Activated naive CD8-positive, alpha-beta T cell treated with anti-CD3 and anti-CD28 coated beads for 36 hours (primary cell): ENCODE measurements around the gene BMAL1. TPM values are rescaled to one million over a fixed set of nuclear protein-coding genes. Genes with fewer than 3 reads are reported as not detected.

Experiments
- DNase-seq: peaks from one replicate; pipeline ENCODE4 v3.0.0; 2021
- H3K27ac Mint-ChIP-seq: one replicate; pipeline ENCODE4 v1.8.0; 2022; ENCODE audit warnings: mild to moderate bottlenecking, moderate library complexity, mixed read lengths
- H3K27me3 Mint-ChIP-seq: one replicate; pipeline ENCODE4 v1.8.0; 2022; ENCODE audit warnings: mild to moderate bottlenecking, mixed read lengths
- H3K36me3 Mint-ChIP-seq: one replicate; pipeline ENCODE4 v1.8.0; 2021; ENCODE audit warnings: mild to moderate bottlenecking, mixed read lengths
- H3K4me1 Mint-ChIP-seq: one replicate; pipeline ENCODE4 v1.8.0; 2021; ENCODE audit warnings: mixed read lengths
- H3K4me3 Mint-ChIP-seq: one replicate; pipeline ENCODE4 v1.8.0; 2022; ENCODE audit warnings: mild to moderate bottlenecking, moderate library complexity, mixed read lengths
- H3K9me3 Mint-ChIP-seq: one replicate; pipeline ENCODE4 v1.8.0; 2022; ENCODE audit warnings: mixed read lengths
- total RNA-seq, 2 experiments: library from RNA; stranded (reverse); gene quantifications; one replicate each; pipeline ENCODE4 v1.2.3, GENCODE V29; 2021

BMAL1 gene
- total RNA-seq, 2 experiments from 2014 or later = 12.2 to 13.6 TPM

DNA sequence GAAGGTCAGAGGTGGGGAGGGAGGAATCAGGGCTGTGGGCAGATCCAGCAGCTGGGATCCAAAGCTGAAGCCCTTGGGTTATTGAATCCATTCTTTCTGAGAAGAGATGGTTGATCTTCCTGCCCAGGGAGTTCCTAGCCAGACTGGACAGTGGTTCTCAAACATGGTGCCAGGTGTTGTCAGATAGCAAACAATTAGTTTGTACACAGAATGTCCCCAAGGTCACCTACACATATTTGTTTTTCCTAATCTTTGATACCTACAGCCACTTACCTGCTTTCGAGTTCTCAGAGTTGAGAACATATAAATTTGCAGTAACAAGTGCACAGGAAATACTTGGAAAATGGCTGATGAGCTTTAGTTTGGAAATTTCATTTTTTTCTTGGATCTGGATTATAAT is 54.5 kb downstream of the BMAL1 start:
- Mint-ChIP-seq H3K4me1 (peaks cover 51% of the 10 kb centered on the region), H3K27ac (no peak overlapping the region), H3K36me3 (peaks cover 5% of the 10 kb centered on the region), H3K9me3 (no peaks in the 10 kb centered on the region), H3K27me3 (no peaks in the 10 kb centered on the region), H3K4me3 (no peak overlapping the region)
- DNase-seq = no peak

DNA sequence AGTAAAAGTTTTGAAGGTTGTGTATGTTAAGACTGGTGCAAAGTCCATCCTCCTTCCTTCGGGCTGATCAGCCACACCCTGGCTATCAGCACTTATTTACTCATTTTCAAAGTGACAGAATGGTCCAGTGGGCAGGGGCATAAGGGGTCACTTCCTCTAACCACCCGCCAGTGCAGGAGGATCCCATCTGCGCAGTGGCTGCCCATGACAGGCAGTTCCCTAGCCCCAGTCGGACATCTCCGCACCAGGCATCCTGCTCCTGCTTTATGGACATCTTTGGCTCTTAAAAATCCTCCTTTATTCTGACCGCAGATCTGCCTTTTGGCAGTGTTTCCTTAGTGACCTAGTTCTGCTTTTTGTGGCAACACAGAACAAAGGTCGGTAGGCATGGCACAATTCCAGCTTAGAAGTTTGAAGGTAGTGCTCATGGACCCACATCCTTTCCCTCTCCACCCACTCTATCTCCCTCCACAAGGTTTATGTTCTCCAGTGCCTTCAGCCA is 55.9 kb downstream of the BMAL1 start:
- Mint-ChIP-seq H3K36me3 (no peaks in the 10 kb centered on the region), H3K4me3 (no peak overlapping the region), H3K27ac (no peak overlapping the region), H3K27me3 (no peaks in the 10 kb centered on the region), H3K4me1 (peaks cover 63% of the 10 kb centered on the region), H3K9me3 (no peaks in the 10 kb centered on the region)
- no peak for DNase-seq

DNA sequence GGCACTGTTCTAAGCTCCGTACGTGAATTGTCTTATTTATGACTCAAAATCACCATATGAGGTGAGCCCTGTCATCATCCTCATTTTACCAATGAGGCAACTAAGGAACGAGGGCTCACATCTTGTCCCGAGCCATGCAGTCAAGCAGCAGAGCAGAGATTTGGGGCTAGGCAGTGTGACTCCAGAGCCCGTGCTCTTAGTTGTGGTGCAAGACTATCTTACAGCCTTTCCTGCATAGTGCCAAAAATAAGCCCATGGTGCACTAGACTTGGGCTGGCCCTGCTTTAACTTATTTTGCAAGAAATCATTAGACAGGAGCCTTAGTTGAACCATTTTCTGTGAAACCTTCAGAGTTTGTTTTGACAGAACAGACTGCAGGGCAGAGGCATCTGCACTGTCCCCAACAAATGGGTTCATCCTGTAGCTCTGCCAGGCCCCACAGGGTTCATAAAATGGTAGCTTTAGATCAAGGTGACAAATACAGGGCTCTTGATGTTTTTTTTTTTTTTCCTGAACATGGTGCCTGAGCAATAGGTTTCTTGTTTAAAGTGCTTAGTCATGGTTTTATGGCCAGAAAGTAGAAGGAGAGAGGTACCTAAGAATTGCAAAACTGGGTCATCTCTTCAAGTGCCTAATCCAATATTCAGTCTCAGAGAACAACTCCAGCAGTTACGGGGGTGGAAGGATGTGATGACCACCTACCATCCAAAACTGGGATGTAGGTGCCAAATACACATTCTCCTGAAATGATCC is 56.6 kb downstream of the BMAL1 start:
- no peaks in the 10 kb centered on the region for H3K9me3 Mint-ChIP-seq
- DNase-seq = no peak
- no peaks in the 10 kb centered on the region for H3K27me3 Mint-ChIP-seq
- H3K36me3 Mint-ChIP-seq = no peaks in the 10 kb centered on the region
- no peak overlapping the region for H3K4me3 Mint-ChIP-seq
- no peak overlapping the region for H3K27ac Mint-ChIP-seq
- peaks cover 68% of the 10 kb centered on the region for H3K4me1 Mint-ChIP-seq

DNA sequence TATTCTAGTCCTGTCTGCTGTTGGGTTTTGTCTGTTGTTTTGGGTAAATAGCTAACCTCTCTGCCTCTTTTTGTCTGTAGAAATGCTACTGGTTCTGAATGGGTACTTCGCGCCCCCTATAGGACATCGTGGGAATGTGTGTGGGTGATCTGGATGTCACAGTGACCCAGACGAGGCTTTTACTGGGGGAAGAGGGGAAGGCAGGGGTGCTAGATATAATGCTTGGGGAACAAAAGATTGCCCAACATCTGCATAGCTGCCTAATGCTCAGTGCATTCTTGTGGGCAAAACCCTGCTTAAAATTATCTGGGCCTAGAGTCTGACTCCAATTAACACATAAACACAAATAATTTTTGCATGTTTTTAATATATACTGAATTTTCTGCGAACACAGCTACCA is 57.7 kb downstream of the BMAL1 start:
- no peaks in the 10 kb centered on the region for H3K9me3 Mint-ChIP-seq
- H3K27me3 Mint-ChIP-seq = no peaks in the 10 kb centered on the region
- peak; percentile 59 for DNase-seq
- H3K4me1 Mint-ChIP-seq = peaks cover 70% of the 10 kb centered on the region
- no peaks in the 10 kb centered on the region for H3K36me3 Mint-ChIP-seq
- H3K4me3 Mint-ChIP-seq = no peak overlapping the region
- H3K27ac Mint-ChIP-seq = no peak overlapping the region

DNA sequence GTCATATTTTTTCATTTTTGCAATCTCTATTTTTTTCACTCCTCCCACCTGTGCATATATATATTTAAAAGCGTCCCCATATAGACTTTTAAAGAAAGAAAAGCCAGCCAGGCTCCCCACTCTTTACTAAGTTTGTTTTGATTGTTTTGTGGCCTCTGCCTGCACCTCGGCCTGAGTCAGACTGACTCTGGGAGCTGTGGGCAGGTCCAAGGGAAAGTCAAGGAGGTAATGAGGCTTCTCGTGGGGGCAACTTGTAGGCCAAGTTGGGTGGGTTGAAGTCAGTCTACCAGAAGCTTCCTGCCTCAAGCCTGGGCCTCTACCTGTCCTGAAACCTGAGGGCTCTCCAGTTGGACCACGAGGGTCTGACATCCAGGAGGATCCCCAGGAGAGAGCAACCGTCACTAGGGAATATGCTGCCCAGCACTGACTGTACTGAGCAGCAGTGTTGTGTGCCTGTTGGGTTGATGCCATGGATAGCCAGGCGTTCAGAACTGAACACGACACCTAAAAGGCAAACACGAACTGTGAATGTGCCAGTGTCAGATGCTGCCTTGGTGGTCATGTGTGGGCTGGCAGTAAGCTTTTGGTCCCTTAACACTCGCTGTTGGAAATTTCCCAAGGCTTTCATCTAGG is 58.8 kb downstream of the BMAL1 start:
- Mint-ChIP-seq H3K27me3 (no peaks in the 10 kb centered on the region), H3K4me1 (peaks cover 72% of the 10 kb centered on the region), H3K36me3 (peaks cover 4% of the 10 kb centered on the region), H3K4me3 (no peak overlapping the region), H3K27ac (no peak overlapping the region), H3K9me3 (no peaks in the 10 kb centered on the region)
- no peak for DNase-seq

DNA sequence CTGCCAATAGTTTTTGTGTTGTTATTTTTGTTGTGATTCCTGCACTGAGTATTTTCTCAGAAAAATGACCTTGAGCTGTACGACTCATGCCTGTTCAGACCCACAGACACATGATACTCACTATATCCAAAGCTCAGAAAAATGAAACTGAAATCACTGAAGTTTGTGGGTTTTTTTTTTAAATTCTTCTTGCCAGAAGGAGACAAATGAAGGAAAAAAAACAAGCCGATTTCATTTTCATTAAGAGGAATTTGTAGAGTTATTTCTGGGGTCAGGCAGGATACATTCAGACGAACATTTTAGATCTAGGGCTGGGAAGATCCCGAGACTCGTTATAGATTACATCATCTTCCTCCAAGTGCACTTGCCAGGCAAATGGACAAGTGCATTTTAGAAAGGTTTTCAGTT is 60.4 kb downstream of the BMAL1 start:
- Mint-ChIP-seq H3K36me3 (peaks cover 4% of the 10 kb centered on the region), H3K27ac (peak overlapping the region; percentile 81), H3K4me1 (peaks cover 61% of the 10 kb centered on the region), H3K9me3 (no peaks in the 10 kb centered on the region), H3K27me3 (no peaks in the 10 kb centered on the region), H3K4me3 (peak overlapping the region; percentile 50)
- no peak for DNase-seq

DNA sequence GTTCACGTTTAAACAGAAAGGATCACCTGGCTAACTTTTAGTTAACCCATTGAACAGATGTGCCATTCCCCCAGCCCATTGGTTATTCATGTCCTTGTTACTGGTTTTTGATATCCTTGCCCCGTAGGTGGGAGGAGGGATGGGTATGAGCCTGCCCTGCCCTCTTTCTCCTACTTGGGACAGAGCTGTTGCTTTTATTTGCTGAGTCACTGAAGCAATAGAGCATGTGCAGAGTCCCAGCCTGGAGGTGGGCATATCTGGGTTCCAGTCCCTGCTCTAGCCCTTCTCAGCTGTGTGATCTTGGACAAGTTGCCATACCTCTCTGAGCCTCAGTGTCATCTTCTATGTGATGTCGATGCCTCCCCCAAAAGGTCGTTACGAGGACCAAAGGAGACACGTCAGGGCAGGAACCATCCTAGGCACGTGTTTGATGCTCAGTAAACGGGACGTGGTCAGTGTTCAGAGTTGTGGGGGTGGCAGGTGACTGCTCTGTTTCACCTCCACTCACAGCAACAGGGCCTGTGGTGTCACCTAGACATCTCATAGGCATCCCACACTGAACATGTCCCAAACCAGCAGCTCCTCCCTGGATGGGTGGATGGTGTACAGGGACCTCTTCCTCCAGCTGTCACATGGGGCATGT is 61.0 kb downstream of the BMAL1 start:
- Mint-ChIP-seq H3K4me3 (peak overlapping the region; percentile 50), H3K36me3 (peaks cover 4% of the 10 kb centered on the region), H3K27me3 (no peaks in the 10 kb centered on the region), H3K27ac (peak overlapping the region; percentile 81), H3K9me3 (no peaks in the 10 kb centered on the region), H3K4me1 (peaks cover 57% of the 10 kb centered on the region)
- peak; percentile 40 for DNase-seq

DNA sequence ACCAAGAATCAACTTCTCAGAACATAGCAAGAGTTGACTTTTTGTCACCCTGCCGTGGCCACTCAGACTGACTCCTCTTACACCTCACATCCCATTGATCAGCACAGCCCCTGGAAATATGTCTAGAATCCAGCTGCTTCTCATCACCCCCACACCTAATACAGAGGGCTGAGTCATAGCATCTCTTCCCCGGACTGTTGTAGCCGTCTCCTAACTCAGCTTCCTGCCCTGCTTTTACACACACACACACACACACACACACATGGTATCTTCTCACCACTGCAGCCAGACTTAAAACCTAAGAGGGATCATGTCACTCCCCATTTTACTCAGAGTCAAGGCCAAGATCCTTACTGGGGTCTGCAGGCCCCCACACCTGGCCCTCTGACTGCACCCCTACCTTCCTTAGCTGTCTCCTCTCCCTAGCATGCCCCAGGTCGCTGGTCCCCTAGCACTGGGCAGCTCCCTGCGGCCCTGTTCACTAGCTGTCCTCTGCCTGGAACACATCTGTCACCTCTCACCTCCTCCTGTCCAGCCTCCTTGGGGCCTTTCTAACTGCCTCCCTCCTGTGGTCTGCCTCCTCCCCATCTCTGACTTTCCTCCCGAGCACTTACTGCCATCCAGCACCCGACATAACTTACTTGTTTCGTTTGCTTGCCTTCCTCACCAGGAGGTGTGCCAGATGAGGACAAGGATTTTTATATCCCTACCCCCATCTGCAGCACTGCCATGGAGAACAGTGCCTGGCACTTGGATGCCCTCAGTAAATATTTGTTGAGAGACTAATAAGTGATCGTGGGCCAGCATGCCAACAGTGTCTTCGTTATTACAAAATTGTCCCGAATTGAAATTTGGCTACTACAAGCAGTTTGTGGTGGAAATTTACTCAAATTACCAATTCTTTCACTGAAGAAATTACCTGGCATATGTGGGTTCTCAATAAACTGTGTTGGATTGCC is 61.9 kb downstream of the BMAL1 start:
- Mint-ChIP-seq H3K4me3 (no peak overlapping the region), H3K4me1 (peaks cover 49% of the 10 kb centered on the region), H3K9me3 (no peaks in the 10 kb centered on the region), H3K36me3 (peaks cover 4% of the 10 kb centered on the region), H3K27me3 (no peaks in the 10 kb centered on the region), H3K27ac (peak overlapping the region; percentile 81)
- DNase-seq = peak; percentile 26

DNA sequence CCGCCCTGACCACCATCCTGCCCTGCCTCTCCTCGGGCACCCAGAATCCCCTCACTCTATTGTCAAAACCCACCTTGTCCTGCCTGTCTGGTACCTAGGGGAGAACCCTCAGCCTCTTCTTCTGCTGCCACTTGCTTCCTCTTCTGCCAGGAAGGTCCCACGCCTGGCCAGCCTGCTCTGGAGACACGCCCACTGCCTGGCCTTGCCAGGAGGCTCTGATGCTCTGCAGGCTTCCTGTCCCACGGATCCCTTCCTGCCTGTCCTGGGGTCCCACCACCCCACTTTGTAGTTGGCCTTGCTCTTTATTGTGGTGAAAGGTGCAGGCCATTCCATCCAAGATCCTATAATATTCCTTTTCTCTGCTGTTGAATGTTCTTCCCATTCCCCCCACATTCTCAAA is 63.4 kb downstream of the BMAL1 start:
- peak overlapping the region; percentile 46 for H3K27ac Mint-ChIP-seq
- H3K27me3 Mint-ChIP-seq = no peaks in the 10 kb centered on the region
- peaks cover 42% of the 10 kb centered on the region for H3K4me1 Mint-ChIP-seq
- DNase-seq = no peak
- H3K4me3 Mint-ChIP-seq = no peak overlapping the region
- H3K9me3 Mint-ChIP-seq = no peaks in the 10 kb centered on the region
- H3K36me3 Mint-ChIP-seq = peaks cover 4% of the 10 kb centered on the region

DNA sequence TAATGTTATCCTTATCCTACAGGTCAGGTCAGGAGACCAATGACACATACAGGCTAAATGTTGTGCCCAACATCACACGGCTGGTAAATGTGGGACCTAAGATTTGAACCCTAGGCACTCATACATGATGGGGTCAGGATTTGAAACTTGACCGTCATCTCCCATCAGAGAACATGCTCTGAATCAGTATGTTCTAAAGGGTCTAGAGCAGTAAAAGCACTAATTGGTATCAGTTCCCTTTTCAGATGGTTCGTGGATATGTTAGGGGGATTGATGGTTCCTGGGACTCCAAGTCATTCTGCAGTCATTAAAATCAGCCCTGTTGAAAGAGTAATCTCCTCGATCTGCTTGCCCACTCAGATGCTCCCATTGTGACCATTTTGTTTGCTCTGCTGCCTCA is 65.5 kb downstream of the BMAL1 start:
- no peak overlapping the region for H3K27ac Mint-ChIP-seq
- H3K27me3 Mint-ChIP-seq = no peaks in the 10 kb centered on the region
- peaks cover 33% of the 10 kb centered on the region for H3K4me1 Mint-ChIP-seq
- no peaks in the 10 kb centered on the region for H3K9me3 Mint-ChIP-seq
- DNase-seq = no peak
- peaks cover 4% of the 10 kb centered on the region for H3K36me3 Mint-ChIP-seq
- H3K4me3 Mint-ChIP-seq = no peak overlapping the region

DNA sequence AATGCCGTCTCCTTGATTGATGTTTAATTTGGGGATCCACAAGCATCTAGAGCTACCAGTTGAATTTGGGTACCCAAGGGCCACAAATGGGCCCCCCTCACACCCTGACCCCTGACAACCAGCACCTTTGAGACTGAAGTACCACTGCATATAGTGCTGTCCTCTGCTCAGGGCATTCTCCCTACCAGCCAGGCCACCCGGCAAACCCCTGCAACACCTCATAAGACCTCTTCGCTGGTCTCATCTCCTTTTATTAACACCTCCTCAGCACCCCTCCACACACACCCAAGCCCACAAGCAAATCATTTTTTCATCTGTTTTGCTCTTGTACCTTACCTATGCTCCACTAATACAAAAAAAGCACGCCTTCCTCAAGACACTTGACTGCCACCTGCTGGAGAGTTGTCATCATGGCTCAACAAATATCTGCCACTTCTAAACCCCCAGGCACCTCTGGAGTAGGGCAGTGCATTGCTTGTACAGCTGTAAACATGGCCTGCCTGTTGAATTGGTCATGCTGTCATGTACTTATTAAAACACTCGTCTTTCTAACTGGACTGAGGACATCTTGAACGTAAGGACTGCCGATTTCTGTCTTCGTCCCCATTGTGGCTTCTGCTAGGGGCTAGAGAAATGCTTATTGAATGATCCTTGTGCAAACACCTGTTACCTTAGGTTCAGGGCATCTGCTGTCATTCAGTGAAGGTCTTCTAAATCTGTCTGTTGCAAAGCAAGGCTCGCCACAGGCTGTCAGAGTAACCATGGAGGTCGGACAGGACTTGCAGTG is 66.5 kb downstream of the BMAL1 start:
- no peaks in the 10 kb centered on the region for H3K27me3 Mint-ChIP-seq
- peaks cover 6% of the 10 kb centered on the region for H3K36me3 Mint-ChIP-seq
- H3K4me3 Mint-ChIP-seq = no peak overlapping the region
- H3K27ac Mint-ChIP-seq = no peak overlapping the region
- H3K4me1 Mint-ChIP-seq = peaks cover 31% of the 10 kb centered on the region
- DNase-seq = peak; percentile 61
- no peaks in the 10 kb centered on the region for H3K9me3 Mint-ChIP-seq

DNA sequence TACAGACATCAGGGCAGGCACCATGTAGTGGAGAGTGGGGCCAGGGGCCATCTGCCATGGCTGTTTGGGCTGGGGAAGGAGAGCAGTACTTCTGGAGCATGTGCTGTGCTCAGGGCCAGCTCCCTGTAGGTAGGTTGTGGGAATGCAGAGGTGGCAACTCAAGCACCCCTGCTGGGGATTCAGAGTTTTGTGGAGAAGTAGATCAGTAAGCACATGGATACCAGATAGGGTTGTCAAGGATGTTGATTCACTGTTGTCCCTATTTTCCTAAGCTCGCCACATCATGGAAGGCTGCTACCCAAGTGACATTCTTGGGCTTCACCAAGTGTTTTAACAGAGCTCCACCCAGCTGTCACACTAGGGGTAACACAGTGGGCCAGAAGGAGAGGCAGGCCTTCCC is 67.2 kb downstream of the BMAL1 start:
- no peak for DNase-seq
- H3K27ac Mint-ChIP-seq = no peak overlapping the region
- peaks cover 6% of the 10 kb centered on the region for H3K36me3 Mint-ChIP-seq
- peaks cover 27% of the 10 kb centered on the region for H3K4me1 Mint-ChIP-seq
- H3K4me3 Mint-ChIP-seq = no peak overlapping the region
- H3K27me3 Mint-ChIP-seq = no peaks in the 10 kb centered on the region
- H3K9me3 Mint-ChIP-seq = no peaks in the 10 kb centered on the region

DNA sequence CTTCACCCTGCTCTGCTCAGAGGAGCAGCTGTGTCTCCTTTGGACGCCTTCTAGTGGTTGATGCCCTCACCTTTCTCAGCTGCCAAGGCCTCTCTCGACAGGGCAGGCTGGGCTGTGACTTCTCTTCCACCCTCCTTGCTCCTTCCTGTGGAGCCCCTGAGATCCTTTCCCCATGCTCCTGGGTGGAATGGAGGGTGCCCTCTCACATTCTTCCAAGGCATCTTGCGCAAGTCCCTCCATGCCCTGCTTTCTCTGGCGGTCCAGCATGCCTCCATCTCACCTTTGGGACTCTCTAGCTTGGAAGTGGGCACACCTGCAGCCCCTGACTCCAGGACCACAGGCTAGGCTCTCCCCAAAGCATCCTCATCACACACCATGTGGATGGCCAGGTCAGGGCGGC is 68.9 kb downstream of the BMAL1 start:
- Mint-ChIP-seq H3K36me3 (peaks cover 2% of the 10 kb centered on the region), H3K4me3 (no peak overlapping the region), H3K9me3 (no peaks in the 10 kb centered on the region), H3K27me3 (no peaks in the 10 kb centered on the region), H3K4me1 (peaks cover 15% of the 10 kb centered on the region), H3K27ac (no peak overlapping the region)
- no peak for DNase-seq

DNA sequence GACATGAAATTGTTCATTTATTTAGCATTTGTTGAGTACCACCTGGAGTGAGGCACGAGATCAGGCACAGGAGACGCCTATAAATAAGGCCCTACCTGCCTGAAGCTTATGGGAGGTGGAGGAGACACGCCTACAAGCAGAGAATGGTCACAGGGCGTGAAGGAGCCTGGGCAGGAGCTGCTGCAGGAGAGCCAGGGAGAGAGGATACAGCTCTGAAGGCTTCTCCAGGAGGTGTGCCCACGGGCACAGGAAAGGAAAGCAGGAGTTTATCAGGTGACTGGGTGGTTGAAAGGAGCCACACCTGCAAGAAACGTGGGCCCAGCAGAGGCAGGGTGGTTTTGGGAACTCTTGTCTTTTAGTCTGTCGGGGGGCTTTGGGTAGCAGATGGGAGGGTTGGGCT is 70.3 kb downstream of the BMAL1 start:
- Mint-ChIP-seq H3K27ac (peak overlapping the region; percentile 49), H3K9me3 (no peaks in the 10 kb centered on the region), H3K27me3 (no peaks in the 10 kb centered on the region), H3K36me3 (peaks cover 2% of the 10 kb centered on the region), H3K4me1 (peaks cover 15% of the 10 kb centered on the region), H3K4me3 (peak overlapping the region; percentile 19)
- no peak for DNase-seq
